HG02763 (cell line): ENCODE data around the gene PPP1R9A.

Experiments
- ATAC-seq: cut with Tn5 transposase; IDR thresholded peaks from one replicate; pipeline ENCODE4 v1.9.1; 2021; ENCODE audit warnings: mild to moderate bottlenecking, moderate library complexity; ENCODE audit not compliant: unreplicated experiment

PPP1R9A gene

DNA sequence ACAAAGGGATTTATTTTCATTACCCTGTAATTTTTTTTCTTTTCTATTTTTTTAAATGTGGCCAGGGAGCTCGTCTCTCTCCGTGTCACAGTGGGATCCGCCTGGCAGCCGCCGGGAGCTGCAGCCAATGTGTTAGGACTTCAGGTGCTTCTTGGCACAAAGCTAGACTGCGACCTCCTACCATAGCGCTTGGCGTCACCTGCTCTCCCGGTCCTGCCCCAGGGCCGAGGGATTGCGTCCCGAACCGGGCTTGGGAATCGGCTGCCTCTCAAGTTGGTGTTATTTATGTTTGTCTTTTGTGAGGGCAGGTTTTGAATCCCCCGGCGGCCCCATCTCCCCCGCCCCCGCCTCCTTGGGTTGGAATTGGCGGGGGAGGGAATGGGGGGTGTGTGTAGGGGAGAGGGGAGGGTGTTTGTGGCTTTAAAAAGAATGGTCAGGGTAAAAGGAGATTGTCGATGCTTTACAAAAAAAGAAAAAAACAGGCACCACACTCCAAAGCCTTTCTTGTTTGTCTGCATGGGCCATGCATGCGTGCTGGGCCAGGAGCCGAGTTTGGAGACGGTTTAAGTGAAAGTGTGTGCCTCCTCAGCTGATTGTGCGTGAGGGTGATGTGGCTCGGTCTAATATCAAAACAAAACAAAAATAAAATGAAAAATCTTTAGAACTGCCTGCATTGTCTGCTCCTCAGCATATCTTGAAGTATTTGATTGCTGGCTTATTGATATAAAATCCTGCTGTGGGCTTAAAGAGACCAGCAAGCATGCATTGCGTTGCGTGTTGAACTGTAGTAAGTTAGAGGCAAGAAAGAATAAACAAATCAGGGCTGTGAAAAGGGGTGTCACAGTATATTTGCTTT is 1.2 kb downstream of the PPP1R9A start:
- no peak for ATAC-seq

DNA sequence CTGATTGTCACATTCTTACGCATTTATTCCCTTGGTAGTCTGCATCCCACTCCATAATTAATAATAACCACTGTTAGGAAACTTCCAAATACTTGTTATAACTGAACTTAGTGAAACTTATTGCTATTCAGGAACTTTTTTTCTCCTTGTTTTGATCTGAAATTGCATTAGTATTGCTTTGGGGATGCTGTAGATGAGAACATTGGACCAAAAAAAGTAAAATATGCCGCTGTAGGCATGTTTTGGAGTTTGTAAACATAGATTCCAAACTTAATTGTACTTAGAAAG is 1.7 kb downstream of the PPP1R9A start:
- no peak for ATAC-seq

DNA sequence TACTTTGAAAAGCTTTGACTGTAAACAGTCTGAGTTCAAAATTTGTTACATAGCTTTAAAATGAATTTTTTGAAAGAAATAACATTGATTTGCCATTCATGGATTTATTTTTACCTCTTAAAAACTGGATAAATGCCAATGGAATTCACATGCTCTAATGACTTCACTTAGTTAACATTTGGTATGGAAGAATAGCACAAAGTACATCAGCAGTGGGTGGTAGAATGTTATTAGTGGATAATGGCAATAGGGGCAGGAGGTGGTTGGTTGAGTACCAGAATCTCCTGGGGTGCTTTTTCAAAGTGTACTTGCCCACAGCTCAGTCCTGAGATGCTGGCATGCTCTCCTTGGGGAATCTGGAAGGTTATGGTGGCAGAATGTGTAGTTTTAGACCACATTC is 4.7 kb downstream of the PPP1R9A start:
- ATAC-seq: no peak

DNA sequence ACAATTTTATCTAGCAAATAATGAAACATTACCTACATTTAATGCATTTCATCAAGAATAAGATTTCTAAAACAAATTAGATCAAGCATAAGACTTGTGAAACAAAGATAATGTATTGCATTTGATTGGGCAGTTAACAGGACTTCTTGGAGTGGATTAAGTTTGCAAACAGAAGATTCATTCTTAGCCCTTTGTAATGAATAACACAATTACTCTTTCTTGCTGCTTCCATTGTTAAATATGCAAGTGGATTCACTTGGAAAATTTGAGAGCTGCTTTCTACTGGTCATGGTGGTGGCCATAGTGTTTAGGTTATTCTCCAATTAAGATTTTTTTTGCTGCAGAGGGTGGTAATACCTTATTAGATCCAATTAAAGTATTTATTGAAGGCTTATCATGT is 6.0 kb downstream of the PPP1R9A start:
- no peak for ATAC-seq

DNA sequence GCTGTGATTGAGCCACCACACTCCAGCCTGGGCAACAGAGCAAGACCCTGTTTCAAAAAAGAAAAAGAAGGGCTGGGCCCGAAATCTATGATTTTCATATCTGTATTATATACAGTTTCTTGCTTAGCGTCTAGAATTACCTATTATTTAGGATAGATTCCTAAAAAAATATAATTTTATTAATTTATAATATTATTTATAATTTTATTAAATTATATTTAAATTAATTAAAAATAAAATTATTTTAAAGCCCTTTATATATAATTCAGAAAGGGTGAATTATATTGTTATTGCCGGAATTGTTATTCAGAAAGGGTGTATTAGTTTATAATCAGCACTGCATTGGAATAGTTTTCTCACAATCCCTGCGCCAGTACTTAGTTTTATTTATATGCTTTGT is 14.5 kb downstream of the PPP1R9A start:
- no peak for ATAC-seq

DNA sequence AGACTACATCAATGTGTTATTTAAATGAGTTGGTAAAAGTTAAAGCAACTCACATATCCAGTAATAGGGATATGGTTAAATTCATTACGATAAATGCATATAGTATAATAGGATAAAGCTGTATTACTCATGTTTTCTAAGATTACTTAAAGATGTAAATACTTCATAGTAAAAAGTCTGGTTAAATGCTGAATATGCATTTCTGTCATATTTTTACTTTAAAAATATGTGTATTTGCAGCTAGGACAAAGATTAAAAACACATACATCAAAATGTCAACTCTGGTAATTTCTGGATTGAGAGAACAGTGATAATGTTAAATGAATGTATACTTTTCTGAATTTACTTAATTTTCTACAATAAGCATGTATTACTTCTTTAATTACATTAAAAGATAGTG is 15.1 kb downstream of the PPP1R9A start:
- no peak for ATAC-seq

DNA sequence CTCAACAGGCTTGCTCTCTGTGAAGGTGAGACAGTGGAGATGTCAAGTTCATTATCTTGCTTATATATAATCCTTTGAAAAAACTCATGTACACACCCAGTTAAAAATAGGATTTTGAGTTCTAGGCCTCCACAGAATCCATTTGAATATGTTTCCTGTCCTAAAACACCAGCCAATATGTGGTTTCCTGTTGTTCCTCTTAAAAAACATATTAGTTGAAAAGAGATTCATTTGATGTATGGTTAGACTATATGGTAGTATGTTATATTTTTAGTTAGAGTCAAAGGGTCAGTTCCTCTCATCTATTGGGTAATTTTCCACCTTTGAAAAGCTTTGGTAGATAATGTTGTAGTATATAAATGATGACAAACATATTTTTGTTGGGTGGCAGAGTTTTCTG is 16.0 kb downstream of the PPP1R9A start:
- ATAC-seq: no peak

DNA sequence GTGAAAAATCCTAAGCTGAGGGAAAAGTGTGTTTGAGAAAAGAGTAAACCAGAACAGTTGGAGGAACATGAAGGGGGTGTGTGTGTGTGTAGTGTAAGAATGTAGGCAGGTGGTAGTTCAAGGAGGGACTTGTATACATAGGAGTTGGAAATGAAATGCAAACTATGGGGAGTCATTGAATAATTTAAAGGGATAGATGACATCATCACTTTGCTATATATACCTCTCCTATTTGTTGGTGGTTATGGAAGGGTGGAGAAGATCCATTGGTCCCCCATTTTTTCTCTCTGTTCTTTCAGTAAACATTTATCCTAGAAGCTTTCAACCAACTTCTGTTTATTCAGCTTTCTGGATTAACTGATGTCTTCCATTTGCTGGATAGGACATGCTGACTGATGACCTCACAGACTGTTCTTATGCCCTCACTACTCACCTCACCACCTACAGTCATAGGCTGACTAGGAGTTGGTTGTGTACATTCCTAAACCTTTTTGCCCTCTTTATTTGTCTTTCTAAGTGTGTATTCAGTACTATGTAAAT is 20.8 kb downstream of the PPP1R9A start:
- ATAC-seq: no peak

DNA sequence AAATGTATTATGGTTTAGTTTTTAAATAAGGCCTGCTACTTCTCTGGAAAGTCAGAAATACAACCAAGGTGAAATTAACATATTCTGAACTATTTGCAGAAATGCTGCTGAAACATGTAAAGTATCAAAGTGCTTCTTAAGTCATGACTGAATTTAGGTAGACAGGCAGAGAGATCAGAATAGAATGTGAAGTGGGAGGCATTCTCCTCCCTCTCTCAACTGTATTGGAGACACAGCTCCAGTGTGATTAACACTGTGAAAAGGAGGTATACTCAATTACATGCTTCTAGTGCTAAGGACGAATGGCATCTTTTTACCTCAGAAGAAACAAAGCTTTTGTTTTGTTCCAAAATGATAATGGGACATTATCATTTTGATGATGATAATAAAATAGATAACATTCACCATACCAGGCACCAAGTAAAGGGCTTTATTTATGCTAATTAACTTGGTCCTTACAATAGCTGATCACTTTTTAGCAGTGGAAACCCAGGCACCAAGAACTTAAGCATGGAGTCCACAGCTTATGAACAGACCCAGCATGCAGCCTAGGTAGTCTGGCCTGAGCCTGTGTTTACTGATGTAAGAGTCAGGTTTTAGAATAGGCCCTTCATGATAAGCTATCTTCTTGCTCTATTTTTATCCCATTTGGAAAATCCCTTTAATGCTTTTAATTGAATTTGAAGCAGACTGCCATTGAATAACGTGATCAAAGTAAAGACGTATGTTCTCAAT is 26.0 kb downstream of the PPP1R9A start:
- no peak for ATAC-seq

DNA sequence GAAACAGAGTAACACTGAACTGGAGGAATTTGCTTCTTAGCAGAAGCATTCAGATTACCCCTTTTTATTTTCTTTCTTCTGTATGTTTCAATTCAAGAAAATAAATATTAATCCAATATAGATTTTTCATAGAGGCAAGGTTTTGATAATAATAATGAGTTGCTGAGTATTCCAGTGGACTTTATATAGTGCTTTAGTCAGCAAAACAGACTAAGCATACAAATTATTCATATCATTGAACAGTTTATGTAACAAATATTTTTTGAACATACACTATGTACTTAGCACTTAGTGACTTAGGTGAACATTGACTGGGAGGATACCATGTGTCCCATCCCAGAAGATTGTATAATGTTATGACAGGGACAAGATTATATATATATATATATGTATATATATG is 32.0 kb downstream of the PPP1R9A start:
- no peak for ATAC-seq

DNA sequence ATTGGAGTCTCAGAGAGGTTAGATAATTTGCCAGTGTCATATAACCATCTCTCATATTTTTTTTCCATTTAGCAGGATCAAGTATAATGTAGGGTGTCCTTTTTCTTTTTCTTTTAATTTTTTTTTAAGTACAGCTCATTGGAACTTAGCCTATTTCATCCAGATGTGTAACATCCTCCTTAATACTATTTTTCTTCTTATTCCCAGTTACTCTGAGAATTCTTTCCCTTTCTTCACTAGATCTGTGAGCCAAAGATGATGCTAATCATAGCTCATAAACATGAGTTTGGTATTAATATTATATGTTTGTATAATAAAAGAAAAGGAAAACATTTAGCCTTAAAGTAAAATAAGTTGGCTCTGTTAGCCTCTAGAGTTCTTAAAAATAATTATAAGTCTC is 32.8 kb downstream of the PPP1R9A start:
- no peak for ATAC-seq

DNA sequence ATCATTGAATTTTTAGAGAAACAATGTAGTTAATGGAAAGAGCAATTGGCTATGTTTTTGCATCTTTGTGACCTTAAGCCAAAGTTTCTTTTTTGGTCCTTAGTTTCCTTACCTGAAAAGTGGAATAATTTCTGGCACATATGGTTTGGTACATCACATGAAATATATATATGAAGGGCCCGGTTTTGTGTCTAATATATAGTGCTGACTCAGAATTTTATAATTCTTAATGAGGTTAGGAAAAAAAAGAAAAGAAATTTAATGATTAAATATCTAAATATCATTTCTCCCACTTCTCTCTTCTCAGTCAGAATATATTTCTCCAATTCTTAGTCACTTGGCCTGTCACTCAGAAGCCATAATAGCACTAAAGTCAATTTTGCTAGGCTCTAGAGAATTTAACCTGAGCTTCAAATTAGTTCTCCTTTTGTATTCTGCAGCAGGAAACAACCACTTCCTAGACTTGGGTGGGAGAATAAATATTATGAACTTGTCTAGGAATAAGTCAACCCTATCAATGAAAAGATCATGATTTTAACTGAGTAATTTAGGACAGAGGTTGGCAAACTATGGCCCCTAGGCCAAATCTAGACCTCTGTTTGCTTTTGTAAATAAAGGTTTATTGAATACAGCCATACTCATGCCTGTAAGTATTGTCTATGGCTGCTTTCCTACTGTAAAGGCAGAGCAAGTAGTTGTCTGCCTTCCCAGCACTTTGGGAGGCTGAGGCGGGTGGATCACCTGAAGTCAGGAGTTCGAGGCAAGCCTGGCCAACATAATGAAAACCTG is 34.6 kb downstream of the PPP1R9A start:
- no peak for ATAC-seq

DNA sequence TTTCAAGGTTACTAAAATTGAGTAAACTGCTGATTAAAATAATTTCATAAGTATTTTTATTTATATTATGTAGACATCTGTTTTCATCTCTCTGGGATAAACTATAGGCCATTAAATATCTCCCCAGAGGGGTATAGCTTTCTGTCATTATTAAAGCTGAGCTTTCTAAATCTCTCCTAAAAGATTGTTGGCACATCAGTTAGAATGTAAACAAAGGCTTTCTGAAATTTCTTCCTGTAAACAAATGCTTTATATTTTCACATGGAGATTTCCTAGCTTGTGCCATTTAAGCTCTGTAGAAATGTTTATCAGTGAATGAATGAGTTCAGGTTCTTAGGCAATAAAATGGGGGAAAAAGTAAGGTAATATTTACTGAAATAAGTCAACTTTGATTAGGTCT is 35.7 kb downstream of the PPP1R9A start:
- no peak for ATAC-seq

DNA sequence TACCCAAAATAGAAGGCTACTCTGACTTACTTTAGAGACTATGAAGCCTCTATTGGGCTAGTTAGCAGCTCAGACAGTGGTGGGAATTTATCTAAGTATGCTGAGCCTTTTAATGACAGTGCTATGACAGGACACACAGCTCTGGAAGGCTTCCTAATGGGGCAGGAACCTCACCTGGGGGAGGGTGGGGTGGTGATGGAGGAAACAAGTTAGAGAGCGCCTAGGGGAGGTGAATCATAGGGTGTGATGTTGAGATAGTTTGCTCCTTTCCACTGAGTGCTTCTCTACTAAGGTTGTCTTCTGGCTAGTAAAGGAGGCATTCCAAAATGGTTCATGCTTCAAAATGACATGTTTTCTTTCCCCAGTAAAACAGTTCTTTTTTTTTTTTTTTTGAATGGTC is 42.1 kb downstream of the PPP1R9A start:
- no peak for ATAC-seq

DNA sequence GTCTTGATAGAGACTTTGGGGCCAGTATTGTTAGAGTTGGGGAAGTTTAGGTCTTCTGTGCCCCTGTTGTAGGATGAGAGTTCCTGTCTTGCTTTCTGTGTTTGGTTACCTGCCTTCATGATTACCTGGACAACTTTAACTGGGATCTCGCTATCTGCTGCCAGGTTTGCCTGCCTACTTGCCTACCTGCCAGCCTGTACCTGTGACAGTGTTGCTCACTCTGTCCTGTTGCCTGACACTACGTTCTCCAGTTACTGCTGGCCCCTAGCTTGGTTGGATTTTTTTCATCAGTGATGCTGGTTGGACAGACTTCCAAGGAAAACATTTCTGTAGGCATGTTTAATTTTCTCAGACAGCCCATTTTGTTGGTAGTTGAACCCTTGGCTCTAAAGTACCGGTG is 48.4 kb downstream of the PPP1R9A start:
- ATAC-seq: no peak

DNA sequence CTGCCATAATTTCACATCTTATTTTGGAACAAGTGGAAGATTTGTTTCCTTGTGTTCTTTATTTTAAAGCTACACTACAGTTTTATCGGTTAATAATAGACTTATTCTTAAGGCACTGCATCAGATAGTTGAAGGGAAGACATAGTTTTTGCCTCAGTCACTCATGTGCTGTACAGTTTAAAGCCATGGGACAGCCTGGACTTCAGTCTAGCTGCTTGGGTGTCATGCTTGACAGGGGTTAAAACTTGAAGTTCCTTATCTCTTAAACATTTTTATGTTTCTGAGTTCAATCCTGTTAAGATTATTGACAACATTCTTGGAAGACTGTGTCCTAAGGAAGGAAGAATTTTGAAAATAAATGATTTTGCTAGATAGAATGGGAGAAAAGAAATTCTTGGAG is 49.7 kb downstream of the PPP1R9A start:
- ATAC-seq: no peak

DNA sequence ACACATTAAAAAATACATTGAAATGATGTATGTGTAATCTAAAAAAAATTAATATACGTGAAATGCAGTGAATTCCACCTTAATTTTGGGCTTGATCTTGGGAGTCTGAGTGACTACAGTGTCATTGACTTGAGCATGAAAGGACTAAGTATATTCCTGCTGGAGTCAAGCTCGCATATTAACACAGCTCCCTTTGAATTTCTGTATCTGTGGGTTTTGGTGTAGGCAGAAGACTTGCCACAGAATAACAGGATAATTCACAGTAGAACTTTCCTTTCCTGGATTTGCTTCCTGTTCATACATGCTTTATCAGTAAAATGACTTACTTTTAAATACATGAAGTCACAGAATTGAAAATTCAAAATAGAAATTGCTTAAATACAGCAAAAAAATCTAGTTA is 55.3 kb downstream of the PPP1R9A start:
- no peak for ATAC-seq

DNA sequence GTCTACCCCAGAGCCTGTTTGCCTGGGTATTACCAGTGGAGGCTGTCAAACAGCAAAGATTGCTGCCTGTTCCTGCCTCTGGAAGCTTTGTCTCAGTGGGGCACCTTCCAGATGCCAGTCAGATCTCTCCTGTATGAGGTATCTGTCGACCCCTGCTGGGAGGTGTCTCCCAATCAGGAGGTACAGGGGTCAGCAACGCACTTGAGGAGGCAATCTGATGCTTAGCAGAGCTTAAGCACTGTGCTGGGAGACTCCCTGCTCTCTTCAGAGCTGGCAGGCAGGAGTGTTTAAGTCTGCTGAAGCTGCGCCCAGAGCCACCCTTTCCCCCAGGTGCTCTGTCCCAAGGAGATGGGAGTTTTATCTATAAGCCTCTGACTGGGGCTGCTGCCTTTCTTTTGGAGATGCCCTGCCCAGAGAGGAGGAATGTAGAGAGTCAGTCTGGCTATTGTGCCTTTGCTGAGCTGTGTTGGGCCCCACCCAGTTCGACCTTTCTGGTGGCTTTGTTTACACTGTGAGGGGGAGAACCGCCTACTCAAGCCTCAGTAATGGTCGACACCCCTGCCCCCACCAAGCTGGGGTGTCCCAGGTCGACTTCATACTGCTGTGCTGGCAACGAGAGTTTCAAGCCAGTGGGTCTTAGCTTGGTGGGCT is 62.2 kb downstream of the PPP1R9A start:
- no peak for ATAC-seq

DNA sequence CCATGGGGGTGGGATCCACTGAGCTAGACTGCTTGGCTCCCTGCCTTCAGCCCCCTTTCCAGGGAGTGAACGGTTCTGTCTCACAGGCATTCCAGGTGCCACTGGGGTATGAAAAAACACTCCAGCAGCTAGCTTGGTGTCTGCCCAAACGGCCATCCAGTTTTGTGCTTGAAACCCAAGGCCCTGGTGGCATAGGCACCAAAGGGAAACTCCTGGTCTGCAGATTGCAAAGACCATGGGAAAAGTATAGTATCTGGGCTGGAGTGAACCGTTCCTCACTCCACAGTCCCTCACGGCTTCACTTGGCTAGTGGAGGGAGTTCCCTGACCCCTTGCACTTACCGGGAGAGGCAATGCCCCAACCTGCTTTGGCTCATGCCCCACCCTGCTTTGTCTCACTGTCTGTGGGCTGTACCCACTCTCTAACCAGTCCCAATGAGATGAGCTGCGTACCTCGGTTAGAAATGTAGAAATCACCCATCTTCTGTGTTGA is 62.7 kb downstream of the PPP1R9A start:
- ATAC-seq: no peak

DNA sequence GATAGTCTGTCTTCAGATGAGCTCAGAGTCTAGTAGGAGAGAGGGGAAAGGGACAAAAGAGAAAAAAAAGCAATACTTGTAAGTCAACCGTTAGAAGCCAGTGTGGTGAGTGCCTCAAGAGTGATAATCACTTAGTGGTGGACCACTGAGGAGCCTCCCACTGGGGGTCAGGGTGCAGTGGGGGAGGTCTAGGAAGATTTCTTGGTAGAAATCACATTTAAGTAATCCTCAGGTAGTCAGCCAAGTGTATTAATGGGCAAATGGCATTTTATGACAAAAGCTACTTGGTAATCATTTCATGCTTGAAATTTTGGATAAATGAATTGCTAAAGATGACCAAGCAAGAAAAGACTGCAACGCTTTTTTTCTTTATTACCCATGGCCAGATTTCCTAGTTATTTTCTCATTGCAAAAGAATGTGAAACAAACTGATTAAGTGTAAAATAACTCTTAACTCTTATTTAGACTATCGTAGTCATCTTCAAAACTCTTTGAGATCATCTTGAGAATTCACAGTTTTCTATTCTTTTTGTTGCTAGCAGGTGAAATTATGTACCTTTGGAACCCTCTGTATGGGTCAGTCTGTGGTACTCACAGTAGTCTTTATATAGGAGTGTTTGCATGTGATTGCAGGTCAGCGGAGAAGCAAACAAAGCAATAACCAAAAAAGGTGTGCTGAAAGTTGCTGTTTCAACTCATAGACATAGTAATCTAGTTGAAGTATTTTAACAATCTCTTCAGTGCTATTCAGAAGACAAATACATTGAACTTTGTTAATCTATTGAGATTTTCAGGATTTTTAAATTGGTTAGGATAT is 63.9 kb downstream of the PPP1R9A start:
- ATAC-seq: no peak
